ENCODE results near the gene IRF4.

DNA sequence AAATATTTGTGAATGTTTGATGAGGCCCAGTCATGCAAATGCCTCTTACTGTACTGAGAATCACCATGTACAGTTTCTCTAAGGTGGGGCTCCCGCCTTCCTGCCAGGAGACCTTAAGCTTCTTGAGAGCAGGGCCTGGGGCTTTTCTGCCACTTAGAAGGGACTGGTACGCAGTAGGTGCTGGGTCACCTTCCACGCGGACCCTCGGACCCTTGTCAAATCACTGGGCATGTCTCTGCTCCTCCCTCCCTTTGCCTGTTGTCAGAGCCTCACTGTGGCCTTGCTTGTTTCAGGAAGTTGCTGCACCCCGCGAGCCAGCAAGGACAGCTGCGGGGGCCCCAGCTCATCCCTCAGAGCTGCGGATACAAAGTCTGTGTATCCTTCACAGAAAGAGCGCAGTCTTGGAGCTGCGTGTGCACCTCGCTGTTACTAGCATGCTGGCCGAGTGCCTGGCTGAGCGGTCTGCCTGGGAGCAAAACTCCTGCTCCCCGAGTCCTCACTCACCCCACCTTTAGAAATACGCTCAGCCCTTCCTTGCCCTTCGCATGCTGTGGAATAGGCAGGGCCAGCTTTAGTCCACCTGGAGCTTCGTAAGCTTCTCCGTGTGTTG lies 30.7 kb upstream of the IRF4 start:
- no peak for TF ChIP-seq POLR2A (IDR thresholded peaks at IDR 0.05)
- TF ChIP-seq CTCF (IDR thresholded peaks at IDR 0.05 in 8 of 11, conservative IDR thresholded peaks at IDR 0.05 in 3 of 11): no peak
